D721Med (cell line): ENCODE results near the gene ATF5.

Experiments used
- DNase-seq: peaks from one replicate; pipeline ENCODE4 v3.0.0; 2011; ENCODE audit warnings: low spot score; ENCODE audit not compliant: insufficient read length
- FAIRE-seq: peaks from 2 replicates; lab custom pipeline; 2011; peaks lifted over from hg19 to GRCh38; lab: Jason Lieb, UNC
- TF ChIP-seq, protein P1 (sequence below): IDR thresholded peaks from 2 replicates; pipeline ENCODE4 v1.5.1; 2012; ENCODE audit warnings: mild to moderate bottlenecking, control low read depth; ENCODE audit not compliant: insufficient read depth; ENCODE audit errors: missing control alignments

Gene ATF5

DNA sequence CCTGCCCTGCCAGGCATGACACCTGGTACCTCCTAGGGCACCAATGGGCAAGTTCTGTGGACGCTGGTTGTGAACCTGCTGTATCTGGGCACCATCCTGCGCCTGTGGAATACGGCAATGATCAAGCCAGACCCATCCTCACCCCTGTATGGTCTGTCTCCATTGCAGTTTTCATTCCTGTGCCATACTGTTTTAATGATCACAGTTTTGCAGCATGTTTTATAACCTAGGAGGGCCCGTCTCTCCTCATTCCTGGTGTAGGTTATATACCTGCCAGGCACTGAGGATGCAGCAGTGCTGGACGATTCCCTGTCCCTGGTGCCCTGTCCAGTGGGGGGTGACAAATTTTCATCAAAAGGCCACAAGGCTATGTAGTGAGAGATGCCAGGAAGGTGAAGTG lies 45.9 kb upstream of the ATF5 start:
- TF ChIP-seq, protein P1, sequence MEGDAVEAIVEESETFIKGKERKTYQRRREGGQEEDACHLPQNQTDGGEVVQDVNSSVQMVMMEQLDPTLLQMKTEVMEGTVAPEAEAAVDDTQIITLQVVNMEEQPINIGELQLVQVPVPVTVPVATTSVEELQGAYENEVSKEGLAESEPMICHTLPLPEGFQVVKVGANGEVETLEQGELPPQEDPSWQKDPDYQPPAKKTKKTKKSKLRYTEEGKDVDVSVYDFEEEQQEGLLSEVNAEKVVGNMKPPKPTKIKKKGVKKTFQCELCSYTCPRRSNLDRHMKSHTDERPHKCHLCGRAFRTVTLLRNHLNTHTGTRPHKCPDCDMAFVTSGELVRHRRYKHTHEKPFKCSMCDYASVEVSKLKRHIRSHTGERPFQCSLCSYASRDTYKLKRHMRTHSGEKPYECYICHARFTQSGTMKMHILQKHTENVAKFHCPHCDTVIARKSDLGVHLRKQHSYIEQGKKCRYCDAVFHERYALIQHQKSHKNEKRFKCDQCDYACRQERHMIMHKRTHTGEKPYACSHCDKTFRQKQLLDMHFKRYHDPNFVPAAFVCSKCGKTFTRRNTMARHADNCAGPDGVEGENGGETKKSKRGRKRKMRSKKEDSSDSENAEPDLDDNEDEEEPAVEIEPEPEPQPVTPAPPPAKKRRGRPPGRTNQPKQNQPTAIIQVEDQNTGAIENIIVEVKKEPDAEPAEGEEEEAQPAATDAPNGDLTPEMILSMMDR, result no peak
- DNase-seq (no peak), FAIRE-seq (no peak)

DNA sequence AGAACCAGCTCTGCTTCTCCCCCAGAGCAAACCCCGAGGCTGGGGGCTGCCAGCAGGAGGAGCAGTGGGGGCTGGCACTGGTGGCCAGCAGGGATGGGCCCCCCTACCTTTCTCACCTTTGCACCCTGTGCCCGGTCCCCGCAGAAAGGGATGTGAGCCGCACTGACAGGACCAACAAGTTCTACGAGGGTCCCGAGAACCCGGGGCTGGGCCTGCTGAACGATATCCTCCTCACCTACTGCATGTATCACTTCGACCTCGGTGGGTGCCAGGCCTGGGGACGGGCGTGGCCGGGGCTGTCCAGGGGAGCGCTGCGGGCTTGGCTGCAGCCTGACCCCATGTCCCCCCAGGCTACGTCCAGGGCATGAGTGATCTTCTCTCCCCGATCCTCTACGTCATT lies 44.9 kb upstream of the ATF5 start:
- TF ChIP-seq, protein P1, result no peak
- FAIRE-seq, result no peak

DNA sequence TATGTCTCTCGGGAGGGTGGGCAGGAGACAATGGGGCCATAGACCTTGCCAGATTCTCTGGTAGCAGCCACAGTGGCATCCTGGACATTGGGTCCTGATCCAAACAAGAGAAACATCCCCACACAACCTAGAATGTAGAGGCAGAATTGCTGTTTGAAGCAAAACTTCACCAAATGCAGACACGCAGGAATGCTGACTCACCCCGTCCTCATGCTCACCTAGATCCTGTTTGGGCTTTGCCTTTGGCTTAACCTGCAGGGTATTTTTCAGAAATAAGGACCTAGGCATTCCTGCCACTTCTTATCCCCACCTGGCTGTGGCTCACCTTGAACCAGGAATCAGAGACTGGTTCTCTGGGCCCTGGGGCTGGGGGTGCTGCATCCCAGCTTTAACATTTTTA lies 44.2 kb upstream of the ATF5 start:
- DNase-seq (no peak), FAIRE-seq (no peak)
- TF ChIP-seq, protein P1, result no peak

More for the DNA sequence above, 44.9 kb upstream of the ATF5 start:
- DNase-seq, result no peak

DNA sequence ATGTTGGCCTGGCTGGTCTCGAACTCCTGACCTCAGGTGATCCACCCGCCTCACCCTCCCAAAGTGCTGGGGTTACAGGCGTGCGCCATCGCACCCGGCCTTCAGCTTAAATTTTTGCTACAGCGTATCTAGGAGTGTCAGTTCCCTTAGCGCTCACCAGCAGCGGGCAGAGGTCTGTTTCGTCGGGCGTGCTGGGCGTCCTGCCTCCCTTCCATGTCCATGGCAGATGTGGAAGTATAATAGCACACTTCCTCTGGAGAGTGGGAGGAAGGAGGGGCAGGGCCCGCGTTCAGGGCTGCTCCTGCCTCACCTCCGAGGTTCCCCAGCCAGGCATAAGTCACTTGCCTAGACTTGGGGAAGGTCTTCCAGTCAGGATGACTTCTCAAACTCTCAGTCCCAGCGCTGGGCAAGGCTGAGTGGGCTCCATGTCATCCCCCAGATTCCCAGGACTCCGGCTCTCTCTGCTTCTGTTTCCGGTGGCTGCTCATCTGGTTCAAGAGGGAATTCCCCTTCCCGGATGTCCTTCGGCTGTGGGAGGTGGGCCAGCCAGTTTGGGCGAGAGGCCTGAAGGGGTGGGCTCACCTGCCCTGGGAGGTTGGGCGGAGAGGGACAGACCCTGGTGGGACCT lies 41.9 kb upstream of the ATF5 start:
- FAIRE-seq, result no peak
- DNase-seq, result no peak
- TF ChIP-seq, protein P1, result no peak

DNA sequence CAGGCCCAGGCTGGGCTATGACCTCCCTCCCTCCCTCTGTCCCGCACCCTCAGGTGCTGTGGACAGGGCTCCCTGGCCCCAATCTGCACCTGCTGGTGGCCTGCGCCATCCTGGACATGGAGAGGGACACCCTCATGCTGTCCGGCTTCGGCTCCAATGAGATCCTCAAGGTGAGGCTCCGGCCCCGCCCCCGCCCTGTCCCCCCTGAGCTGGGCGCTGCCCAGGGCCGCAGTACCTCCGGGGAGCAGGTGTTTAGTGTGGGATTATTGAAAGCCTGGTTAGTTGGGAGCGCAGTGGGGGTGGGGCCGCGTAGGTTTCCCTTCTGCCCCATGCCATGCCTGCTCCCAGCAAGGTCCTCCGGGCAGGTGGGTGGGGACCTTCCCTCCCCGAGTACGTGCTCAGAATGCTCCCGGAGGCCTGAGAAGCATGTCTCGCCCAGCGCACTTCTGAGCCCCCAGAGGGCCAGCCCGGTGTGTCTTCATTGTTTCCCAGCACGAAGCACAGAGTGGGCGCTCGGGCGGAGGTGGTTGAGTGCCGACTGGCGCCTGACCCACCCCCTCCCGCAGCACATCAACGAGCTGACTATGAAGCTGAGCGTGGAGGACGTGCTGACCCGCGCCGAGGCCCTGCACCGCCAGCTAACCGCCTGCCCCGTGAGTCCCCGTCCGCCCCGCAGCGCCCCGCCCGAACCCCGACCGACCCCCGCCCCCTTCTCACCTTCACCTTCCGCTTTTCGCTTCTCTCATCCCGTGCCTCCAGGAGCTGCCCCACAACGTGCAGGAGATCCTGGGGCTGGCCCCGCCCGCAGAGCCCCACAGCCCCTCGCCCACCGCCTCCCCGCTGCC lies 41.1 kb upstream of the ATF5 start:
- TF ChIP-seq, protein P1, result no peak
- DNase-seq (no peak), FAIRE-seq (no peak)

DNA sequence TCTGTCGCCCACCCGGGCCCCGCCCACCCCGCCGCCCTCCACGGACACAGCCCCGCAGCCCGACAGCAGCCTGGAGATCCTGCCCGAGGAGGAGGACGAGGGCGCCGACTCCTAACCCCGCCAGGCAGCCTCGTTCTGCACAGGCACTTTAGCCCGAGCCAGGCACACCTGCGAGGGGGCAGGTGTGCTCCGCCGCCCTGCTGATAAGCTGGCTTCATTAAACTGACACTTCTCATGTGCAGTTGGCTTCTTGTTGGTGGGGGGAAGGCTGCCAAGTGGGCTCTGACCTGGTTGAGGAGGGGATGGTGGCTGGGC lies 40.5 kb upstream of the ATF5 start:
- FAIRE-seq (no peak), DNase-seq (no peak)
- TF ChIP-seq, protein P1, result no peak
